Measurements from ENCODE around the gene GPC5. TPM values are rescaled to one million over a fixed set of nuclear protein-coding genes. Genes with fewer than 3 reads are reported as not detected.

Gene GPC5
- total and polyA plus RNA-seq, 2 donors (not counting 3 experiments of a cell fraction or from before 2014, with no cell fraction given) = 0.59 to 0.97 TPM

GRCh38 chr13:91845612-91846011, 447.2 kb downstream of the GPC5 start:
- dilution Hi-C loops (cut with MboI; ENCODE audit: extremely low pct_ligation_motif_present, low sequenced_read_pairs) = no loop called here
- Histone ChIP-seq H3K27ac (ENCODE audit: insufficient read depth, low read depth, low read length) (no peak overlapping the region), H3K4me1 (ENCODE audit: control insufficient read depth, extremely low read depth, insufficient read depth, low read length) (no peaks in the 10 kb centered on the region), H3K9me3 (replicated peaks; ENCODE audit: control insufficient read depth, insufficient read depth, low read length) (no peaks in the 10 kb centered on the region), H3K79me2 (ENCODE audit: control insufficient read depth, insufficient read depth, low read length) (no peaks in the 10 kb centered on the region), H2AFZ (ENCODE audit: low read depth, low read length) (no peak overlapping the region), H3K27me3 (ENCODE audit: control insufficient read depth in 2 of 2, insufficient read depth in 2 of 2, low read length in 2 of 2) (no peaks in the 10 kb centered on the region), H3K4me3 (replicated peaks in 1 of 3; ENCODE audit: insufficient read depth in 1 of 3, low read depth in 1 of 3, low read length in 3 of 3) (no peak overlapping the region), H4K20me1 (replicated peaks; ENCODE audit: control insufficient read depth, extremely low read depth, insufficient read depth, low read length) (no peaks in the 10 kb centered on the region), H3K9ac (replicated peaks; ENCODE audit: extremely low read depth, insufficient read depth, low read length) (no peak overlapping the region), H3K4me2 (ENCODE audit: insufficient read depth, low read length) (no peak overlapping the region), H3K36me3 (ENCODE audit: control insufficient read depth in 2 of 2, extremely low read depth in 1 of 2, insufficient read depth in 2 of 2, low read length in 2 of 2) (no peaks in the 10 kb centered on the region), H3K9me1 (replicated peaks; ENCODE audit: control insufficient read depth, extremely low read depth, insufficient read depth, low read length) (no peaks in the 10 kb centered on the region)
- FAIRE-seq (no peak), DNase-seq (ENCODE audit: low read depth, low spot score) (no peak)
- no TSS peak for BruUV-seq (replicated peaks)
- TF ChIP-seq MYC (IDR thresholded peaks at IDR 0.05; ENCODE audit: low read depth, low read length) (no peak), POLR2AphosphoS5 (IDR thresholded peaks at IDR 0.05; ENCODE audit: insufficient read depth, low read depth, low read length) (no peak), CTCF (IDR thresholded peaks at IDR 0.05; ENCODE audit: extremely low read depth in 1 of 2, insufficient read depth in 1 of 2, low read depth in 1 of 2, low read length in 2 of 2) (no peak), GATA2 (IDR thresholded peaks at IDR 0.05; ENCODE audit: insufficient read depth, insufficient read length, low read depth, low read length) (no peak), FOS (IDR thresholded peaks at IDR 0.05; ENCODE audit: borderline replicate concordance, insufficient read depth, low read length) (no peak), JUN (IDR thresholded peaks at IDR 0.05; ENCODE audit: borderline replicate concordance, insufficient read depth, insufficient read length, low read depth) (no peak), MAX (IDR thresholded peaks at IDR 0.05; ENCODE audit: insufficient read depth, insufficient read length) (no peak), EZH2 (IDR thresholded peaks at IDR 0.05; ENCODE audit: borderline replicate concordance, low read depth, low read length, severe bottlenecking) (no peak)
- CTCF ChIA-PET = no interaction called here
- intact Hi-C loops (cut with micrococcal nuclease) = no loop called here
- POLR2A ChIA-PET = no interaction called here

Data from endothelial cell of umbilical vein (primary cell).